Stimulated activated CD4-positive, alpha-beta T cell treated with anti-CD3 and anti-CD28 coated beads, Interleukin-4, amount 100 ng/mL, for 1 hour (primary cell): ENCODE measurements around the gene ACSS1.
A peak's percentile ranks its signal among the peaks of the same experiment; 100 is the strongest.

ENCODE experiments used
- DNase-seq: peaks from one replicate; pipeline ENCODE4 v3.0.0-alpha.2; 2020

ACSS1 gene

DNA sequence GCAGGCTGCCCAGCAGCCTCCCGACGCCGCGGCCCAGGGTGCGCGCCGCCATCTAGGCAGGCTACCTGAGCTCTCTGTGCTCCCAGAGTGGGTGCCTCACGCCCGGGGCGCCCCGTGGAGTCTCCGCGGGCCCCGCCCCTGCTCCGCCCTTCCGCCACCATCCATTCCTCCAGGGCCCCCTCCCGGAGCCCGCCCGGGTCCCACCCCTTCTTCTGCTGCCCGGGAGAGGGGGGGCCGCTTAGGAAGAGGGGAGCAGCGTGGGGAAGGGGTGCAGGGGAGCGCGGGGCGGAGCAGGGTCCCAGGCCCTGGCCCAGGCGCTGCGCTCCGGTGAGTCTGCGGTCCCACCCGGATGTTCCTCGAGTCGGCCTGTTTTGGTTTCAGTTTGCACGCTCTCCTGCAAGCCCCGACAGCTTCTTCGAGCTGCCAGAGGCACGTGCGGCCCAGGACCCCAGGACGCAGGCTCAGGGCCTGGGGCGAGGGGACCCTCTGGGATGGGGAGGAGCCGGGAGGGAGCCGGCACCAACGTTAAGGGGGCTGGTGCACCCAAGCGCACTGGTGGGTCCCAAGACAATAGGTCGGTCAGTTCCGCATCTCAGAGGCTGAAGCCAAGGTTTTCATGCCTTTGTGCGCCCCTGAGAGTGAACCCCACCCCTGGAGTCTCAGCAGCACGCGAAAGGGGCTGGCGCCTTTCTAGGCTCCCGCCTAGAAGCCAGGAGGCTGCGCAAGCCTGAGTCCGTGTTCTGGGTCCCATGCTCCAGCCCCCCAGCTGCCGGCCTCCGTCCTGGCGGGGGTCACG is at the start of gene ACSS1:
TSS of gene ACSS1 (minus strand) at position 89 of the 796 bp plus-strand sequence. CDS start at position 52, 37 bp downstream.
- peak; percentile 70 for DNase-seq

DNA sequence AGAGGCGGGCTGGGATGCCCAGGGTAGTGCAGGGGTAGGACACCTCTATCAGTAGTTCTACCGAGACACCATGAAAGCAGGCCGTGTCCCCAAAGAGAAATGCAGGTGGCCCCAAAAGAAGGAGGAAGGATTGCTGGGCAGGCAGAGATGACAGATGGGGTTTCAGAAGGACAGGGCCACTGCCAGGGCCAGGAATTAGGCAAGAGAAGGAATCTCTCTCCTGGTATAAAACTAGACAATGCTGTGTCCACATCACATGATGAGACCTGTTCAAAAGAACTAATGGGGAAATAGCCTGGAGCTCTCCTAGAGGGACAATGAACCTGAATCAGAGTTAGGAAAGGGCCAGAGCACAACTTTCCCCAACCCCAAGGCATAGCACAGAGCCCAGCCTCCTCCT is 45.6 kb upstream of the ACSS1 start:
- no peak for DNase-seq

DNA sequence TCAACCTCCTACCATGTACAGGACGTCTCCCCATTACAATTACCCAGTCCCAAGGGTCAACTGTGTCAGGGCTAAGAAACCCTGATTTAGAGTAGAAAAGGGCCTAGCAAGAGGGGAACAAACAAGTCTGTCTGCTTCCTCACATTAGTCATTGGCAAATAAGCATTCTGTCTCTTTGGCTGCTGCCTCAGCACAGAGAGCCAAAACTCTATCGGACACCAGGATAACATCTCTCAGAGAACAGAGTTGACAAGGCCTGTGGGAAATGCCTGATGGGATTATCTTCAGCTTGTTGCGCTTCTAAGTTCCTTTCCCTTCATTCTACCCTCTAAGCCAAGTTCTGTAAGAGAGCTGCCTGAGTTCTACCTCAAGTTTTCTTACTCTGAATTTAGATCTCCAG is 43.0 kb upstream of the ACSS1 start:
- no peak for DNase-seq

DNA sequence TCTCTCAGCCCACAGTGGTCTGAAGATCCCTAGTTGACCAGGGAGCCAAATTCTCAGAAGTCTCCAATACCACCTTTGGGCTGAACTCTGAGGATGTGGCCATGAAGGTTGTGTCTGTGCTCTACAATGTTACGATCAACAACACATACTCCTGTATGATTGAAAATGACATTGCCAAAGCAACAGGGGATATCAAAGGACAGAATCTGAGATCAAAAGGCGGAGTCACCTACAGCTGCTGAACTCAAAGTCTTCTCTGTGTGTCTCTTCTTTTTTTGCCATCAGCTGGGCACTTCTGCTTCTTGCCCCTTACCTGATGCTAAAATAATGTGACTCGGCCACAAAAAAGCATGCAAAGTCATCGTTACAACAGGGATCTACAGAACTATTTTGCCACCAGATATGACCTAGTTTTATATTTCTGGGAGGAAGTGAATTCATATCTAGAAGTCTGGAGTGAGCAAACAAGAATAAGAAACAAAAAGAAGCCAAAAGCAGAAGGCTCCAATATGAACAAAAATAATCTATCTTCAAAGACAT is 41.7 kb upstream of the ACSS1 start:
- DNase-seq, result no peak

DNA sequence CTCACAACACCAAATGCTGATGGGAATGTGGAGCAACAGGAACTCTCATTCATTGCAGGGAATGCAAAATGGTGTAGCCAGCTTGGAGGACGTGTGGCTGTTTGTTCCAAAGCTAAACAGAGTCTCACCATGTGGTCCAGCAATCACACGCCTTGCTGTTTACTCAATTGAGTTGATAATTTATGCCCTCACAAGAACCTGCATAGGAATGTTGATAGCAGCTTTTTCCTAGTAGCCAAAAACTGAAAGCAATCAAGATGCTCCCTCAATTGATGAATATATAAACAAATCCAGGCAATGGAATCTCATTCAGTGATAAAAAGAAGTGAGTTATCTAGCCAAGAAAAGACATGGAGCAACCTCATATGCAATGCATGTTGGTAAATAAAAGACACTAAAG is 39.6 kb upstream of the ACSS1 start:
- DNase-seq, result no peak

DNA sequence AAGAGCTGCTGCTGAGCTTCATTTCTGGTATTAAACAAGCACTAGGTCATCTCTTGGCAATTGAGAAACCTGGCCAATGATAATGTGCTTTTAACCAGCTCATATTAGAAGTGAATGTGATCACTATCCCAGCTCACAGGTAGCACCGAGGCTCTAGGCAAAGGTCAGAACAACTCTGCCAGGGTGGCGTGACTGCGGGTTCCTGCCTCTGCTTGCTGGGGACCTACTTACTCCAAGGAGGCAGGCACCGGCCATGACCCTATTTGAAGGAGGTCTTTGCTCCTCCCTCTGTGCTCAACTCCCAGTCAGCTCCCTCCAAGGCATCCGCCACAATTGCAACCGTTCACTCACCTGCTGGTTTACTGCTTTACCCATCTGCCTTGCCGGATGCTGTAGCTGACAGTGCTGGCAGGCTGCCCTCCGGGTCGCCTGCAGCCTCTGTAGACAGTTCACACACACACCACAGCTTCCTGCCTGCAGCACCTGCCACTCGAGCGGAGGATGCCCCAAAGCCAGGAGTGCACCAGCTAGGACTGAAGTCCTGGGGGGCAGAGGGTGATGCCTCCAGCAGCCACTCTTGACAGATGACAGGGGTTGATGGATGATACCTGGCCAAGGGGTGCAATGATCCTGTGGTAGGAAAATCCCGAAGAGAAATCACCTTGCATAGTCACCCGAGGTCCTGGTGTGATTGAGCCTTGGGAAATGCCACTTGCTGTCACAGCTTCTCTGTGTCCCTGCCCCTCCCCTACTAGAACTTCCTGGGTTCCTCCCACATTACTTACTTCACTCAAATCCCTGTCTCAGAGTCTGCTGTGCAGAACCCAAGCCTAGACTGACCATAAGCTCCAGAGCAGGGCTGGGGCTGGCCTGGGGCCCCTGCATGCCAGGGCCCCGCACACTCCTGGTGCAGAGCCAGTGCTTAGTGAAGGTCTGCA is 32.8 kb upstream of the ACSS1 start:
- peak; percentile 49 for DNase-seq

DNA sequence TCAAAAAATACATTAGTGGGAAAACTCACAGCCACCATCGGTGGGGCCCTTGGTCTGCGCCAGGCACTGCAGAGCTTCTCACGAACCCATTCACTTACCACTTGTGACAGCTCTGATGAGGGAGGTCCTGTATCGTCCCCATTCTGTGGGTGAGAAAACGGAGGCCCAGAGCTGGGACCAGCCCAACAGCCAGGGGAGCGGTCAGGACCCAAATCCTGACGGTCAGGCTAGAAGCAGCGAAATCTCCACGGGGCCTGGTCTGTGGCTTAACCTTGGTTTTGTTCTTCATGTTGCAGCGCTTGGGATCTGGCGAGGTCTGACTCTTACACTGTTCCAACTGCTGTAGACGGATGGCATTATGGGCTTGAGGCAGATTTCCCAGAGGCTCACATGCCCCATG is 31.7 kb upstream of the ACSS1 start:
- DNase-seq, result no peak

DNA sequence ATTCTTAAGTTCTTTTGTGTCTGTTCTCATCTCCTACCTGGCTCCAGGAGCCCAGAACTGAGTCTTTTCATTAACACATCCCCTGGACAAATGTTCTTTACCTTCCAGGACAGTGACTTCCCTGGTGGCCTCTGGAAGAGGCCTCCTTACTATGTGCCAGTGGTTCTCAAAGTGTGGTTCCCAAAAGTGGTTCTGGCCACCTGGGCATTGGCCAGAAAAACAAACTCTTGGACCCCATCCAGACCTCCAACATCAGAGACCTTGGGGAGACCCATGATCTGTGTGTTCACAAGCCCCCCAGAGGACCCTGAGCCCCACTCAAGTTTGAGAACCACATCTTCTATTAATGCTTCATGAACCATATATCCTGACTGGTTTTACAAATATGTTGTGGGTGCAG is 31.2 kb upstream of the ACSS1 start:
- no peak for DNase-seq

DNA sequence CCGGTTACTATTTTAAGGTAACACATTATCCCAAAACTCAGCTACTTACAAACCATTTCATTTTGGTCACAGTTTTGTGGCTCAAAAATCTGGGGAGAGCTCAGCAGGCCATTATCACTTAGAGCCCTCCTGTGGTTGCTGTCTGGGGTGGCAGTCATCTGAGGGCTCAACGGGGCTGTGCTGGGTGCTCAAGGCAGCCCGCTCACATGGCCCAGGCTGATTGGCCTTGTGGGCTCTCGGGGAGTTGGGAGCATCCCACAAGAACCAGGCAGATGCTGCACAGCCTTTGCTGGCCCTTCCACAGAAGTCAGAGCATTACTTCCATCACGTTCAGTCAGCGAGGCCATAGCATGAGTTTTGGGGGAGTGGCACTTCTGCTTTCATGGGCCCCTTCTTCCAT is 30.3 kb upstream of the ACSS1 start:
- no peak for DNase-seq

DNA sequence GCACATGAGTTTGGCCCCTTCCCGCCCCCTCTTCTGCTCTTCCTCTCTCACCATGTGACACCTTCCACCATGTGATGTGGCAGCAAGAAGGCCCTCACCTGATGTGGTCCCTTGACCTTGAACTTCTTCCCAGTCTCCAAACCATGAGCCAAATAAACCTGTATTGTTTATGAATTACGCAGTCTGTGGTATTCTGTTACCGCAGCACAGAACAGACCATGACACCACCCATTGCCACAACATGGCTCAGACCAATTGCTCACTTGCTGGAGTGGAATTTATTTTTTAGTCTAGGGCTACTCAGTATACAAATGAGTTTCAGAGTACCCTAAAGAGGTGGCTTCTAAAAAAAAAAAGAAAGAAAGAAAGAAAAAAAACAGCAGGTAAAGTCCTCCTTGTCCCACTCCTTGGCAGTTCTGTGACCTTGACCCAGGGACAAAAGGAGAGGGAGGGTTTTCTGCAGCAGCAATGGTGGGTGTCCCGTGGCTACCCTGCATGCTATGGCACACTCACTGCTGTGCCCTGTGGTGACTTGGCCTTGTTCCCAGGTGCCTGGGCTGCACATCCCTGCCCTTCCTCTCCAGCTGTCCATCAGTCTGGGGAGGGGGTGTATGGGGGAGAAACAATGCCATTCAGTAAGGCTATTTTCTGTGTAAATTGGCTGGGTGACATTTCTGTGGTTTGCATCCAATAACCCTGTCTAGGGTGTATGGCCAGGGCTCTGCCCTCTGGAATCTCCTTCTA is 29.4 kb upstream of the ACSS1 start:
- DNase-seq, result no peak

DNA sequence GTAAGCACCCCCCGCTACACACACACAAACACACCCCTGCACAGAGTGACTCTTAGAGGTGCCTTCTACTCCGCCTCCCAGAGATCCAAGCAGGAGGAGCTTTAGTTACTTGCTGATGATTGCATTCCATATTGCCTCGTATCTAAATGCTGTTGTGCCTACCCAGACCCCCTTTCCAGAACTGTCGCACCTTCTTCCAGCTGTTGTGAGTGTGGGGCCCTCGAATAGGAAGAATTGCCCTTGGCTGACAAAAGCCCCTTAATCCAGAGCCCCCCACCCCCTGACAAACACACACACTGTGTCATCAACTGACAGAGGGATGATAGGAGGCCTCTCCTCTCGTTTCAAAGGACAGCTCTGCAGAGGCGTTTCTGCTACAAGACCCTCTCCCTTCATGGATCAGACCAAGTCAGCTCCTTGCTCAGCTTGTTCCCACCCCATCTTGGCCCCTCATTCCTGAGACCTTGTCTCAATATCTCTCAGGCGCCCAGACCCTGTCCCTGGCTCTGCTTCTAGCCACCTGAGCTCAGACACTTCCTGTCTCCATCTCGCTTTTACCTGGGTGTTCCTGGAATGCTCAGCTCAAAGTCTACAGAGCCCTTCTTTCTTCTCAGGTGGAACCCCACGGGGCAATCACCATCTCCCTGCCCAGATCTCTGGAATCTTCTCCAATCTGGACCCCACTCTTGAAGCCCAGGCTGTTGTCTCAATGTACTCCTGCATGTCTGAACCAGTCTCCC is 28.0 kb upstream of the ACSS1 start:
- no peak for DNase-seq

DNA sequence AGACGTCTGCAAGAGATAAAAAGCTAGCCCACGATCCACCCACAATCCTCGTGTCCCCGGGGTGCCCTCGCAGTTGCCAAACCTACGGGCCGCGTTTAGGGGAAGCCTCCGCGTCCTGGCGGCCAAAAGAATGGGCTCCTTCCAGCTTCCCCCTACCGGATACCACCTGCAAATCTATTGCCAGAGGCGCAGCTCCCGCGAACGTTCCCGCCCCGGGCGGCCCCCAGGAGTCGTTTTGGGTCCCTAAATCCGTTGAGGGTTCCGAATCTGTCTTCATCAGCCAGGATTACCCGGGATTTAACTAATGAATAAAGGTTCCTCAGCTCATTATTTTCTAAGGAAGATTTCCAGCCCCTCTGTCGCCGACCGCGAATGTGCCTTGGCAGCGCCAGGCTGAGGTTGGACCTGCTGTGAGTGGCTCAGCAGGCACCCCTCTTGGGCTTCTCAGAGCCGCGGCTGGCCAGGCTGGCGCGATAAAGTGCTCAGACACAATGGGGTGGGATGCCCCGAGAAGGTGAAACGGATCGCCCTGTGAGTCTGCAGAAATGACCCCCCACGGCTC is 26.8 kb upstream of the ACSS1 start:
- DNase-seq, result no peak

DNA sequence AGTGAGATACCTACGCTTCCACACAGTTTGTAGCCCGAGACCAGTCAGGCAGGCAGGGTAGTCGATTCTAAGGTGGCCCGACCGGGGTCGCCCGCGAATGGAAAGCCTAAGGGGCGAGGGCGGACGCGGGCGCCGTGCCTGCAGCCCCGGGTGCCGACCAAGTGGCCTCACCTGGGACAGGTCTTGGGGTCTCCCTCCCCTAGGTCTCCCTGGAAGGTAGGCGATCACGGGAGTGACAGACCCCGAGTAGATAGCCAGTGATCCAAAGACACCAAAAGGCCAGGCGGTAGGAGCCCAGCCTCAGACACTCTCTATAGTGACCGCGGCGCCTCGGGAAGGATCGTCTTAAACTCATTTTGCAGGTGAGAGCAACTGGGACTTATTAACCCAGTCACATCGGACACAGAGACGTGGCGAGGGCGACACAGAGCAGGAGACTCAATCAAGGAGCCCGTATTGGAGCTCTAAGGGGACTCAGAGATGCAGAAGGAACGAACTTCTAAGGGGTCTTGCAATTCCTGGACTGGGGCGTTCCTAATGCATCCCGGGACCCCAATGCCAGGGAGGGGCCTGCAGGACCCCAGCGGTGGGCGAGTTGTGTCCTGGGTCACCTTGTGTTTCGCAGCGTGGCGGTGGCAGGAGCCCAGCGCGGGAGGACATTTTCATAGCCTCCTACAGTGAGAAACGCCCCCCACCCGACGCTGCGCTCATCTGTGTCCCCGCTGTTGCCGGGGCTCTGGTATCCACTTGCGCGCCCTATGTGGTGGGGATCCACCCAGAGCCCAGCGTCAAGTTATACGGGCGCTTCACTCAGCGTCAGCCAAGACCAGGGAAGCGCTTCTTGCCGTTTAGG is 26.1 kb upstream of the ACSS1 start:
- DNase-seq, result no peak

DNA sequence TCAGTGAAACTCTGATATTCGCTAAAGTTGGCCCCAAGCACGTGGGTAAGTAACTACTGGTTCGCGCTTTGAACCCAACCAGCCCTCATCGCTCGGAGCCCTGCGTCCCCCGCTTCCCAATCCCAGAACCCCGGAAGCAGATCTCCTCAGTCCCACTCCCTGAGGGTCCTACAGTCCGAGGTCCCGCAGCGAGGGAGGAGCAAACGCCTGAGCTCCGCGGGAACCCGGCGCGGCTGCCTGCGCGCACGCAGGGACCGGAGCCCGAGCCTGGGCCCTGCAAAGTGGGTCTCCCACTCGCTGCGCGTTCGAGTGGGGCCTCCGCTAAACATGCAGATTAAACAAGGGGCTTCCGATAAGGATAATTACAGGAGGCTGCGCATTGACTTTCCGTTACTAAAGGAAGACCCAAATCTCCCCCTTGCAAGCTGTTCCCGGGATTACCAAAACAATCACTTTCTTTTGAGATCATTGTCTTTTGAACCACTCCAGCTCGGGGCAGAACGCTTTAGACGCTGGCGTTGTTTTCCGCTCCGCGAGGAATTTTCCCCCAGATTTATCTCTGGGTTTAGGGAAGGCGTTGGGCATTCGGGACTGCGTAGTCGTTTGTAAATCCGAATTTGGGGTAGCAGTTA is 25.3 kb upstream of the ACSS1 start:
- no peak for DNase-seq

DNA sequence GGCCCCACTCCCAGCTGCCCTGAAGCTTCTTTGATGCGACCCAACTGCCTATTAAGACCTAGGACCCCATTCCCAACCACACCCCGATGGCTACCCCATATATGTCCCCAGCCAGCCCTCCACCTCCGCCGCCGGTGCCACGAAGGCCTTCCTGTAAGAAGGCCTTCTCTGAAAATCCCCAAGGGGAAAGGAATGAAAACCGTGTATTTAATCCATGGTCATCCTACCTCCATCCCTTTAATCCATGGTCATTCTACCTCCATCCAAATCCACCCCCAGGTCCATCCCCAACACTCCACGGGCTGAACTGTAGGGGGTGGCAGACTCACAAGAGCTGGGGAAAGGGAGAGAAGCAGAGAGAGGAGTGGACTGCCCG is 24.5 kb upstream of the ACSS1 start:
- no peak for DNase-seq

DNA sequence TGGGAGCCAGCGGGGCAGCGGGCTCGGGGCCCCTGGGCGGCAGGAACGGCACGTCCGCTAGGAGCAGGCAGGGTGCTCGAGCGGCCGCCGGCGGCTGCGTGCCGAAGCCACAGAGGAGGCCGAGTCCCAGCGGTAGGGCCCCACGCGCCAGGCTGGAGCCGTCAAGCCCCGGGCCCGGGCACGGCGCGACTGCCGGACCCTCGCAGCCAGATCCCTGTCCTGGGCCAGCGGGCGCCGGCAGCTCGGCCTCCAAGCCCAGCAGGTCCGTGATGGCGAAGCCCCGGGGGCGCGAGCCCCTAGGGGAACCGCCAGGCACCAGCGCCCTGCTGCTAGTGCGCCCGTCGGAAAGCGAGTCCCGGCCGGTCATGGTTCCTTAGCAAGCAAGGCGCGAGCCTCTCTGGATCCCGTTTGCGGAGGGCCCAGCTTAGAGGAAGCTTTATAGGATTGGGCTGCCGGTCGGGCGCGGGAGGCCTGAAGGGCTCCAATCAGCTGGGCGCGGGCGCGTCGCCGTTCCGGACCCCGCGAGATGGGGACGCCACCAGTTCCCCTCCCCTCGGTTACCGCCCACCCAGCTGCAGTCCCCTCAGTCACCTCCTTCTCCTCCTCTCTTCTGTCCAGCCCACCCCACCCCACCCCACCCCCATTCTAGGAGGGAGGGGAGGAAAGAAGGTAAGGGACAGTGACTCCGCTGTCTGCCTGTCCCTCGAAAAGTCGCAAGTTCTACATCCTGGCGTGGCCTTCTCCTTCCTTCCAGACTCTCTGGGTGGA is 24.0 kb upstream of the ACSS1 start, which contains the start of gene VSX1:
TSS of gene VSX1 (minus strand) at position 412 of the 768 bp plus-strand sequence. CDS start at position 367, 45 bp downstream.
- no peak for DNase-seq

DNA sequence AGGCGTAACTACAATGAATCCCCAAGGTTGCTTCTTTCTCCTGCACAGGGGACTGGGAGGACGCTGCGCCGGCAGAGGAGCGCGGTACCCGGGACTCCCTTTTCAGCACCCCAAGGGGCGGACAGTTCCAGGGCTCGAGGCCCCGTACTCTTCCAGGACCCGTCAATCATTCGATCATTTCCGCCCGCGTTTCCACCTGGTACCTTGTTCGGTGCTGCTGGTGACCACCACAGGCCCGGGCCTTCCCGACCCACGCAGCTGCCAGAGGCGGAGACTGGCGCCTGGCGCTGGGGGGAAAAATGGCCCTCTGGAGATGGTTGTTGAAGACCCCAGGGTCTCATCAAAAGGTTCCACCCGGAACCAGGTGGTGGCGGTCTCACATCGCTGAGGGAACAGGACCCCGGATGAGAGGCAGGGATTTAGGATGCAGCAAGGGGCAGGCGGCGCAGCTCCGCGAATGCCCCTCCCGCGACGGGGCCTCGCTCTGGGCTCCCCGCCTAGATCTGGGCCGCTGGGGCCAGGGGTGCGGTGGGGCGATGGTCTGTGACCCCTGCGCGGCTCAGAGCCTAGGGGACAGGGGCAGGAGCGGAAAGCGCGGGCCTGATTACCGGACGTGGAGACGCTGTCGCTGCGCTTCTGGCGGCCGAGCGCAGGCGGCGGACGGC is 23.3 kb upstream of the ACSS1 start:
- peak; percentile 55 for DNase-seq

DNA sequence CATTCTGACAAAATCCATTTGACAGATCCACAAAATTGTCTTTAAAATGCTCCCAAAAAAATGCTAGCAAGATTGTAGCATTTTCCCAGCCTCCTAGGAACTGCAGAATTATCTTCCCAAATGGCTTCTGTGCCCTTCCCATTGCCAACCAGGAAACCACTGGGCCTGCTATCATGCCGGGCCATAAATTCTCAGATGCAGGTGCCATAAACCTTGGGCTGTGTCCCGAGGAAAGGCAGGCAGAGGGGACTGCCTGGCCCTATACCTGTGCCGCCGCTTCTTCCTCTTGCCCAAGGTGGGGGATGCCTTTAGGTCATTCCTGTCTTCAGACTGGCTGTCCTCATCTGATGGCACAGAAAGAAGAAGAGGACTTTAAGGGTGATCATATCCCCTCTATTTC is 21.2 kb upstream of the ACSS1 start:
- no peak for DNase-seq

DNA sequence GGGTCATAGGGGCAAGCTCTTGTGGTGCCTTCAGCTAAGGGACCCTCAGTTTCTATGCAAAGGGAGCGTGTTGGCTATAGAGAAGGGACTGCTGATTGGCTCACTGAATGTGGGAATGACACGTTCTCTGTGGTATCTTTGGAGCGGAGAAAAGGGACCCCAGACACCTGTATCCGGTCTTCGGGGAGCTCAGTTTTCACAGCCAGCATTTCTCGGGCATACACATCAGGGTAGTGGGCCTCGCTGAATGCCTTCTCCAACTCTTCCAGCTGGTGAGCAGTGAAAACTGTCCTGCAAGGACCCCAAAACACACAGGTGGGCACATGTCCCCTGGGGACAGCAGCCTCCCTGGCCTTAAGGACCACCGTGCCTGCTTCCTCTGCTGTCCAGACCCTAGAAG is 20.7 kb upstream of the ACSS1 start:
- DNase-seq, result no peak
